ENCODE measurements around the gene UMAD1.

The UMAD1 gene

DNA sequence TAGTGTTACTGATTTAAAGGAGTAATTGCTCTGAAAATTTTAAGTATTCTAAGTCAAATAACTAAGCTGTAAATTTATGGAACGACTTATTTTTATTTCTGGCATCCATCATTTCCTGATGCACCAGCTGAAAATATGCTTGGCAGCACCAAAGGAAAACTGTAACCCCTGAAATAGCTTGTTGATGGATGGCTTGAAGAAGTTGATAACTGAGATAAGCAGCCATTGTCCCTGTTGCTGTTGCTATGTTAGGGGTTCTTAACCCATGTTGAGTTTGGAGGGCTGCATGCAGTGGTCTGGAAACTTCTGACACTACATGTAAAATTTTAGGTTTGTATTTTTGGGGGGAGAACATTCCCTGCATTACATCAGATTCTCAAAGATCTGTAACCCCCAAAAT, 47.2 kb downstream of the UMAD1 start:
- in situ Hi-C loops (cut with MboI; ENCODE audit: low sequenced_read_pairs), result no loop called here

DNA sequence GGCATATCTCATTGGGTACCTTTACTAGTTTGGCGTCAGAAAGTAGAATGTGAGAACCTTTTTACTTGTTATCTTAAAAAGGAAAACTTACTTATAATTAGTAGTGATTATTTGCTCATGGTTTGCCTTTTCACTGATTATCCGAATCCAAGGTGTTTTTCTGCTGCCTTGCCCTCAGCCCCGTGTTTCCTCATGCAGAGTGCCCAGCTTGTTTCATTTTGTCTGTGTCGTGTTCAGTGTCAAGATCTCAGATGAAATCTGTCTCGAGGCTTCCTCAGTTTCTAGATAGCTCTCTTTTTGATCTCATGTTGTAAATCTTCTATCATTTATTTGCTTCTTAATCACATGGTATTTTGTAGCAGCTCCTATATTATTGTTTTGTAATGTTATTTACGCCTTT, 47.8 kb downstream of the UMAD1 start:
- in situ Hi-C loops (cut with MboI; ENCODE audit: low sequenced_read_pairs), result no loop called here

DNA sequence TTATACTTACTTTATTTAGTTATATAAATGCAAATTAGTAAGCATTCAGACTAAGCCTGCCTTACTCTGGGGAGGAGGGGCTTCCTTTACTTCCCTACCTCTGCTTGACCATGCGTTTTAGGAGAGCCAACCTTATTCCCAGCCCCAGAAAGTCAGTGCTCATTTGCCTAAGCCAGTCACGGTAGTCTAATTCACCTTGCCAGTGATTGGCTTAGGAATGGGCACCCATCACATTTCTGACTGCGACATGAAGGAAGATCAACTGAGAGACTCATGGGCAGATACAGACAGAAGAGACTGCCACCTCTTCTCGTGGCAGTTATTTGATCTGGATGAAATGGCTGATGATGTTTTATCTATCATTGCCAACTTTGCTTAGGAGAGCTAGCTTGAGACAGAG, 48.4 kb downstream of the UMAD1 start:
- in situ Hi-C loops (cut with MboI; ENCODE audit: low sequenced_read_pairs), result no loop called here

DNA sequence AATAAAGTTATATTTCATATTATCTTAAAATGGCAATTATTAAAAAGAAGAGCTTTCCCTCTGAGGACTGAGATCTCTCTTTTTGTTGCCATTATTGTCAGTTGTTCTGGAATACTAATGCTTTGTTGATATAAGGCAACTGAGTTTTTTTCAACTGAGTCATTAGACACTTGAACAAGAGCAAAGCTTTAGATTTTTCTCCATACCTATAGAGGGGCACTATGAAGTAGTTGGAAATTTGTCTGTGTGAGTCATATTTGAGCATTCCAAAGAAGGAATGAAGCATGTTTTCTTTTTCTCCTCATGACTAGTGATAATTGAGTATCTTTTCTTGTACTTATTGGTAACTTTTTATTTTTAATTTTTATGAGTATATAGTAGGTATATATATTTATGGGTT, 53.3 kb downstream of the UMAD1 start:
- in situ Hi-C loops (cut with MboI; ENCODE audit: low sequenced_read_pairs), result no loop called here

DNA sequence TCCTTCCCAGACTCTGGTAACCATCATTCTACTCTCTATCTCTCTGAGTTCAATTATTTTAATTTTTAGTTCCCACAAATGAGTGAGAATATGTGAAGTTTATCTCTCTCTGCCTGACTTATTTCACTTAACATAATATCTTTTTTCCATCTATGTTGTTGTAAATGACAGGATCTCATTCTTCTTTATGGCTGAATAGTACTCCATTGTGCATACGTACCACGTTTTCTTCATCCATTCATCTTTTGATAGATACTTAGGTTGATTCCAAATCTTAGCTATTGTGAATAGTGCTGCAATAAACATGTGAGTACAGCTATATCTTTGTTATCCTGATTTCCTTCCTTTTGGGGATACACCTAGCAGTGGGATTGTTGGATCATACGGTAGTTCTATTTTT, 54.0 kb downstream of the UMAD1 start:
- in situ Hi-C loops (cut with MboI; ENCODE audit: low sequenced_read_pairs), result no loop called here

DNA sequence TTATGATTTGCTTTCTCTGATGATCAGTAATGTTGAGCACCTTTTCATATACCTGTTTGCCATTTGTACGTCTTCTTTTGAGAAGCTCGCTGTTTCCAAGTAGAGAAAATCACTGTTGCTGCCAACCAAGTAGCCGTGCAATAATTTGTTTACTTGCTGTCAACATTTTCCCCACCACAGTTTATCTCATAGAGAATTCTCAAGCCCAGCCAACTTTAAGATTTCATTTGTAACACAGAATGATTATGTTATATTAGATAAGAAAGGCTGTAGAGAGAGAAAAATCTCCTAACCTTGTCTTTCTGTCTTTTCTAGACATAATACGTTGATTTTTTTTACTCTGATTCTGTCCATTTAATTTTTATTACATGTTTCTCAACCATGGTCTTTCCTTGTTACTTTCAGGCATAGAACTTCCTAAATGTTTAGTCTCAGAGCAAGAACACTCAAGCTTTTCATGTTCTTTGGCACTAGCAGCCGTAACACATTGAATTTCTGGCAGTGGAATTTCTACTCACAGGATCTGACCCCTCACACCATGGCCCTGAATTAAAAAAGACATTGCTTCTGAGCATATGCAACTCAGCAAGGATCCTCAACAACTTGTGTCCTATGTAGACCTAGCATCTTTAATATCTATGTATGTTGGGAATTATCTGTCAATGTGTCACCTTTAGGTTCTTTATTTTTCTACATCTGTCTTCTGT, 54.7 kb downstream of the UMAD1 start:
- in situ Hi-C loops (cut with MboI; ENCODE audit: low sequenced_read_pairs), result no loop called here

DNA sequence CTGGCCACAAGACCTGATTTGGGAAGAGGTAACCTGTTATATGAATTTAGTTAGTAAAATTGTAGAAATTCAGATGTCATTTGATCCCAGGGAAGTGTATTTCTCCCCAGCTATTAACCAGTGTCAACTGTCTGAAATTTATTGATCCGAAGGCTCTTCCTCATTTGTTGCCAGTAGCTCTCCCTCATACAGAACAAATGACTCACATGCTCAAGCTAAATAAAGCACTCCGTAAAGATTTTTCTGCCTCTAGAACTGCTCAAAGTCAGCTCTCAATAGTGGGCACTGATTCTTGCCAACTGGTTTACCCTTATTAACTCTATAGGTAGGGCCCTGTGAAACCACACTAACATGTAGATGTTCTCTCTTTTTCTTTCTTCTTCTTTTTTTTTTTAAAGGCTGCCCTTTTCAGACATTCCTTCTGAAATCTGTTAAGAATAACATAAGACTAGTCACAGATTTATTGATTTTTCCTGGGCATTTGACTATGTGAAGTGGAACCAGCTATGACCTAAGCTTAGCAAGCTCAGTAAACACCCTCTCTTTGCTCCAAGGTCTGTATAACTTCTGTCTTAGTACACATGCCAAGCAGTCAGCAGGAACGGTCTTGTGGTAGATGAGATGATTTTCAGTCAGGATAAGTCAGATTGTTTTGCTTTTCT, 56.0 kb downstream of the UMAD1 start:
- in situ Hi-C loops (cut with MboI; ENCODE audit: low sequenced_read_pairs), result no loop called here

DNA sequence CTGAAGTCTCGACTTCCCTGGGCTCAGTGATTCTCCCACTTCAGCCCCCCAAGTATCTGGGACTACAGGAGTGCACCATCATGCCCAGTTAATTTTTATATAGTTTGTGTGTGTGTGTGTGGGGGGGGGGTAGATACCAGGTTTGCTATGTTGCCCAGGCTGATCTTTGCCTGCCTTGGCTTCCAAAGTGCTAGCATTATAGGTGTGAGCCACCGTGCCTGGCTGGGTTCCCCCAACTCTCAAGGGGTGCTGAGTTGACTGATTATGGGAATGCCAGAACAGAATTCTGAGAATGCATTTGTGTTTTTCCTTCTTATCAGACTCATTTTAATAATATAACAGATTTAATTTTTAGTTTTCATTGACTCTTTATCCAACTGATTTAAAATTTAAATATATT, 58.4 kb downstream of the UMAD1 start:
- in situ Hi-C loops (cut with MboI; ENCODE audit: low sequenced_read_pairs), result no loop called here

DNA sequence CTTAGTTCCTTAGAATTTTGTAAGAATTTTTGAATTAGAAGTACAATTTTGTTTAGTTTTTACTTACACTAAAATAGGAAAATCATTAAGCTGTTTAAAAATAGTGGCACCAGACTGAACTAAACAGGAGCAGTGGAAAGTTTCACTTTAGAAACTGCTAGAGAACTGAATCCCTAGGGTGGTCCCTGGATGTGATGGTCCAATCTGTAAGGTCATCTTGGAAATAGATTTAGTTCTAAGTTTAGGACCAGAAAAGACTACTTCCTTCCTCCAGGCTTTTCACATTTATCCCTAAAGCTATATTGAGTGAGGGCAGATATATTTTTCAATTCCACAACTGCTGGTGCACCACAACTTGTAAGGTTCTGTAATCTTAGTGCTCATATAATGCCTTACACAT, 58.8 kb downstream of the UMAD1 start:
- in situ Hi-C loops (cut with MboI; ENCODE audit: low sequenced_read_pairs), result no loop called here

DNA sequence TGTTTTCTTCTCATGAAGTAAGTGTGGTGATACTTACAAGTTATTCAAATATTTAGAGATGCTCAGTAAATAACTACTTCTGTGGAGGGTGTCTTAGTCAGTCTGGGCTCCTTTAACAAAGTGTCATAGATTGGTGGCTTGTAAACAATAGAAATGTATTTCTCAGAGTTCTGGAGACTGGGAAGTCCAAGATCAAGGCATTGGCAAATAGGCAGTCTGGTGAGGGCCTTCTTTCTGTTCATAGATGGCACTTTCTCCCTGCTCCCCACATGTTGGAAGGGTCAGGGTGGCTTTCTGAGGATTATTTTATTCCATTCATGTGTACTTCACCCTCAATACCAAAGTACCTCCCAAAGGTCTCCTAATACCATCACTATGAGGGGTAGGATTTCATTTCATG, 59.4 kb downstream of the UMAD1 start:
- in situ Hi-C loops (cut with MboI; ENCODE audit: low sequenced_read_pairs), result no loop called here

DNA sequence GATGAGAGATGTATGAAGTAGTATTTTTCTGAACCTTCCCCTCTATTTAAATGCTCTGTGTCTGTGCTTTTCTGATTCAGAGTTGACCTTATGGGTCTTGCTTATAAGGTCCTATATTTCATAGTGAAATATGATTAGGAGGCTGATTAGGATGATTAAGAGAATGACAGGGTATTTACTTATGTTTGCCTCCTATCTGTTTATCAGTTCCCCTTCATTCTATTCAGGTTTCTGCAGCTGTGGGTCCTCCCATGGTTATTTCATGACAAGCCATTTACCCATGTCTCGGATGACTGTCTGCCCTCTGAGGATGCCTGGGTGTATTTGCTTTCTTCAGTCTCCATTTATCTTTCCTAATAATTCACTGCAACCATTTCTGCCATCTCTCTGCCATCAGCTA, 61.0 kb downstream of the UMAD1 start:
- in situ Hi-C loops (cut with MboI; ENCODE audit: low sequenced_read_pairs), result no loop called here

DNA sequence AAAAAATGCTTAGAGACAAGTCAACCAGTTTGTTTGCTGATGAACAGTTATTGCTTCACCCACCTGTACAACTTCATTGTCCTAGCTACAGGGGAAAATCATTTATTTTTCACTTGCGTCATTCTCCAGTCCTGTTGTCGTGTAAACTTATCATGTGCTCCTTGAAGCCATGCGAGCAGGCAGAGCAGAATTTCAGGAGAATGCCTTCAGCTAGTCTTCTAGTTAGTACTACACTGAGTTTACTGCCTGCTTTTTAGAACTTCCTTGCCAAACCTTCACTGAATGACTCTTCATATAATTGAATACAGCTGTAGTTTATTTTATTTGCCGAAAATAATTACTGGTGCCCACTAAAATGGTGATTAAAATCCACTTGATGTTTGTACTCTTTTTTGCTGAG, 62.3 kb downstream of the UMAD1 start:
- in situ Hi-C loops (cut with MboI; ENCODE audit: low sequenced_read_pairs), result no loop called here

DNA sequence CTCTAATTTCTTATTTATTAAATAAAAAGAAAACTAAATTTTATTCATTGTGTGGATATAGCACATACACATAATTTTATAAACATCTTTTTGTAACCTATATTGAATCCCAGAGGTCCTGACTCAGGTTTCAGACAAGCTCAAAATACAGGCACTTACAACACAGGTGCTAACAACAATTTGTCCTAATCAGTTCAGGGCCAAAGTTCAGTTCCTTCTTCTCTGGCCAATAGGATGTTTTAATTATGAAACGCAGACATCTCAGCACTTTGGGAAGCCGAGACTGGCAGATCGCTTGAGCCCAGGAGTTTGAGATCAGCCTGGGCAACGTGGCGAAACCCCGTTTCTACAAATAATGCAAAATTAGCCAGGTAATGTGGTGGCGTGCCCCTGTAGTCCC, 62.9 kb downstream of the UMAD1 start:
- in situ Hi-C loops (cut with MboI; ENCODE audit: low sequenced_read_pairs), result no loop called here

DNA sequence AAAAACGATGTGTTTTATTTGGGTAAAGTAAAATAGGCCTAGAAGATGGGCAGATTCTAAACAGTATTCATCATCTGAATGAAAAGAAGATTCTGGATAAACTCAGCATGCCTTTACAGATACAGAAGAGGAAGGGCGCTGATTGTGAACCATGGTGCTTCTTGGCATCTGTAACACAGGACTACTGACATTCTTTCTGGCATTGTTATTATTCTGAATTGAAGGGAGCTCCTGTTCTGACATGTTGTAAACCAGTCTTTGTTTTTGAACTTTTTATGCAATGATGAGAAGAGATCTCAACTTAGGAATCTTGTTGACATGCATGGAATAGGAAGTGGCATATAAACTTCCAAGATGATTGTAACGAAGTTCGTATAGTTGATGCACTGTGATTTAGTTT, 64.3 kb downstream of the UMAD1 start:
- in situ Hi-C loops (cut with MboI; ENCODE audit: low sequenced_read_pairs), result no loop called here

DNA sequence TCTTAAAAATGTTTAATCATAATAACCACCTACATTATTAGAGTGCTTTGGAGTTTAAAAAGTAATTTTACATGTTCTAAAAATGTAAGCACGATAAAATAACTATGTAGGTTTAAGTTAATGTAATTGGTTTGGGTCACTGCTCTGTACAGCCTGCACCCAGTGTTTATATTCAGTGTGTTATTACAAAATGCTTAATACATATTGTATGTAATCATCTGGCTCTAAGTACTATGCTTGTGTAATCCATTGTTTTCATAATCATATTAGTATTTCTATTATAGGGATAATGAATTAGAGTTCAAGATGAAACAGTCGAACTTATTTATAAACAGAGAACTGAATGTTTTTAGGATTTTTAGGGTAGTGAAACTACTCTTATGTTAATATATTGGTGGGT, 64.8 kb downstream of the UMAD1 start:
- in situ Hi-C loops (cut with MboI; ENCODE audit: low sequenced_read_pairs), result no loop called here

DNA sequence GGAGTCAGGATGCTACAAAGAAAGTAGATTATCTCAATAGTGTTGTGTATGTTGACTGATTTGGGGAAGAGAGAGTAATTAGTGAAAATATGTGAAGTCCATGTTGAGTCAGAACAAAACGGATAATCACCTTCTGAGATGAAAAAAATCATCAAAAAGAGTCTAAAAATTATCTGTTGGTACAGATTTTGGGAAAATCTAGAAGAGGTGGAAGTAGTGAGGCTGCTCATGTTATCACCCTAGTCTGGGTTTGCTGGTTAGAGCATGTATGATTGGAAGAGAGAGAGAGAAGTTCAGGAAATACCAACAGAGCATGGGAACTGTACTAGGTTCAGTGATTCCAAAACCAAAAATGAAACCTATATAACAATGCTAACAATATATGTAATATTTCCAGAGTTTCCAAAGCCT, 65.6 kb downstream of the UMAD1 start:
- in situ Hi-C loops (cut with MboI; ENCODE audit: low sequenced_read_pairs), result no loop called here

DNA sequence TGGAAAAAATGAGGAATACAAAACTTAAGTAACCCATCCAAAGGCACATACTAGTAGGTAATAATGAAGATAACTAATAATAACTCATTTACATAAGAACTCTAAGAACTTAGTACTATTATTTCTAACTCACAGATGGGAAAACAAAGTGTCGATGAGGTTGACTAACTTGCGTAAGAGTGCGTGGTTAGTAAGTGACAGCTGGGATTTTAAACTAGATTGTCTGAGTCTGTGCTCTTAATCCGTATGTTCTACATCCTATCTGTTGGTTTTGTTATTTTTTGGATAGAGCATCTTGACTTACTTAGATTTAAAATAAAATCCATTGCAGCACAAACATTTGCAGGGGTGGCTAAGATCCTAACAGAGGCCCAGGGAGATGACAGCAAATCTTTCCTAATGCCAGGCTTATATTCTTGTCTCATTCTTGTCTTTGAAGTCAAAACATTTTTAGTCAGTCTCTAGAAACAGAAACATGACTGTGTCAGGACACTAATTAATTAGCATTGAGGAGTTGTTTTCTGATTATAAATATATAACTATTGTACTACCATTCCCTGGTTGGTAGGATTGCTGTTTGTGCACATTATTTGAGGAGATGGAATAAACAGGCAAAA, 66.1 kb downstream of the UMAD1 start:
- in situ Hi-C loops (cut with MboI; ENCODE audit: low sequenced_read_pairs), result no loop called here

DNA sequence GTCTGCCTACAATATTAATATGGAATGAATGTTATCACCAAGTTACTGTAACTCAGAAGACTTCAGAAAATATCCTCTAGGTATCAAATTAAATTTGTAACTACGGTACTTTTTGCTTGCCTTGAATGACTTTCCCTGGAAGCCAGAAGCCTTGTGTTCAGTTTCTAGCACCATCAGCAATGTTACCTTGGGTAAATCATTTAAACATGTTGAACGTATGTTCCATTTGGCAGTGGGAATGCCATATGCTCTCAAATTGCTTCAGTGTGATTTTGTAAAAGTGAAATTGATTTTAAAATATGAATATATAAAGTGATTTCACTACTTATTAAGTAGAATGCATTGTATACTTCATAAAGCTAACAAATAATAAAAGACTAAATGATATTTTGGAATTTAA, 66.7 kb downstream of the UMAD1 start:
- in situ Hi-C loops (cut with MboI; ENCODE audit: low sequenced_read_pairs), result no loop called here

DNA sequence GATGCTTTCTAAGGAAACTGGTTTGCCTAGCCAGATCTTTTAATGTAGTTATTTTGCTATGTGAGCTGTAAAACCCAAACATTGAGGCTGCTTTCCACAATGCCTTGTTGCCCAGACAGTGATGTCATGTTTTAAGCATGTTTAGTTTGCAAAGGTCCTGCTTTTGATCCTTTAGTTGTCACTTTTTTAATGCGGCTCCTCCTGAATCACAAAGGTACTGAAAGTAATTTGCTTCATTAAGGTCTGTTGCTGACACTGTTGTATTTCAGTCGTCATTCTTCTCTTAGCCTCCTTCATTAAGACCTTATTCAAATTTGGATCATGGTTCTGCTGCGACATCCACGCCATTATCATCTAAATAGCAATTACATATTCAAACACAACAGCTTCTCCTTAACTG, 67.3 kb downstream of the UMAD1 start:
- in situ Hi-C loops (cut with MboI; ENCODE audit: low sequenced_read_pairs), result no loop called here

DNA sequence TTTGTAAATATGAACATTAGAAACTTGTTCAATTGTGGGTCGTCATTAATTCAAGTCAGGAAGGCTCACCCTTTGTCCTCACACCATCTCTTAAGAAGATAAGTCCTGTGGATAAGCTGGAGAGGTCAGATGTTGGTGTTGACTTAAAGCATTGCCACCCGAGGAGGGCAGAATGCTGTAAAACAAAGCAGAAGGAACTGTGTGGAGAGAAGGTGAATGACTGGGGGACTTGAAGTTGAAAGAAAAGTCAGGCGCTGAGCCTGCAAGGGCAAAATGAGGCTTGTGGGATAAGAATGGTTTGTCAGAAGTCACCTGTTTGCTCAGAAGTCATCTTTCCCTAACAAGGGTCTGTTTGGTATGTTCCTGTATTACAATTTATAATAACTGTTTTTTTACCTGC, 68.7 kb downstream of the UMAD1 start:
- in situ Hi-C loops (cut with MboI; ENCODE audit: low sequenced_read_pairs), result no loop called here

DNA sequence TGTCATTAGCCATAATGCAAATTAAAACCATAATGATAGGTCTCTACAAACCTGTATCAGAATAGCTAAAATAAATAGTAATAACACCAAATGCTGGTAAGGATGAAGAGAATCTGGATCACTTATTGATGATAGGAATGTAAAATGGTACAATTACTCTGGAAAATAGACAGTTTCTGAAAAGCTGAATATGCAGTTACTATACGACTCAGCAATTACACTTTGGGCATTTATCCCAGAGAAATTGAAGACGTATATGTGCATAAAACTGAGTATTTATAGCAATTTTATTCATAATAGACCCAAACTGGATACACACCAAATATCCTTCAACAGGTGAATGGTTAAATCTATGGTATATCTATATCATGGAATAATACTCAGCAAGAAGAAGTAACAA, 69.9 kb downstream of the UMAD1 start:
- in situ Hi-C loops (cut with MboI; ENCODE audit: low sequenced_read_pairs), result no loop called here

DNA sequence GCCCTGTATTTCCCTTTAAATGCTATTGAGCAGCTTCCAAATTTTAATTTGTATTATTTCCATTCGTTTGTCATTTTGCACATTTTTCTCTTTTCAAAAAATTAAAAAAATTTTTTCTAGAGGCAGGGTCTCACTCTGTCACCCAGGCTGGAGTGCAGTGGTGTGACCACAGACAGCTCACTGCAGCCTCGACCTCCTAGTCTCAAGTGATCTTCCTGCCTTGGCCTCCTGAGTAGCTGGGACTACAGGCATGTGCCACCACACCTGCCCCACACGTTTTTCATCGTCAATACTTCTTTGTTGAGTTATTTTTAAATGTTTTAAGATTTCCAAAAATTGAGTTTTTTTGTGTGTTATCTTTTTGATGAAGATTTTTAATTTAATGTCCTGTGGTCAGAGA, 73.2 kb downstream of the UMAD1 start:
- in situ Hi-C loops (cut with MboI; ENCODE audit: low sequenced_read_pairs), result no loop called here

DNA sequence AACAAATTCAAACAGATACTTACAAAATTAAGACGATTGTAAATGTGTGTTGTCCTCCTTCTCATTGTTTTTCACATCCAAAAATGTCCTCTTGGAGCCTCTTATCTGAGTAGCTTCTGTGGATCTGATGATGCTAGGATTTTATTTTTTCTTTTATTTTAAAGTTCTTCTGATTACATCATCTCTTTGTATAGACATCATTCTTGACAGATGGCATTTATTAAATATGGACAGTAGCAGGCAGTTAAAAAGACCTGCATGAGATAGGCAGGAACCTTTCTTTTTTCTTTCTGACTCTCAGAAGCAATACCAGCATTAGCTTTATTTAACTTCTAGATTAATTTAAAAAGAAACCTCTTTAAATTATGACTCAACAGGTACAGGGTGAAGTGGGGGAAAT, 77.9 kb downstream of the UMAD1 start, which contains the start of gene RPA3:
RPA3 (minus strand) TSS at position 116 of the 400 bp plus-strand sequence. CDS start 78,189 bp downstream, outside the sequence.
- in situ Hi-C loops (cut with MboI; ENCODE audit: low sequenced_read_pairs), result no loop called here
